Activated T-helper 1 cell treated with anti-CD3 and anti-CD28 coated beads, Interleukin-12 subunit alpha, Interleukin-12 subunit beta, Interleukin-2, Interleukin-4 antibody, amounts not matched to agents 30 ng/mL and 10 ng/mL and 1 ng/mL, durations not matched to agents 14 hours and 24 hours and 36 hours (primary cell): ENCODE measurements around the gene TESK2. TPM values are rescaled to one million over a fixed set of nuclear protein-coding genes. Genes with fewer than 3 reads are reported as not detected.

Experiments used
- DNase-seq: peaks from one replicate; pipeline ENCODE4 v3.0.0; 2021; ENCODE audit warnings: low spot score
- H3K27ac Mint-ChIP-seq: one replicate; pipeline ENCODE4 v1.8.0; 2021; ENCODE audit warnings: mild to moderate bottlenecking, mixed read lengths
- H3K27me3 Mint-ChIP-seq: one replicate; pipeline ENCODE4 v1.8.0; 2022; ENCODE audit warnings: mild to moderate bottlenecking, moderate library complexity, mixed read lengths; ENCODE audit not compliant: insufficient read depth
- H3K36me3 Mint-ChIP-seq: one replicate; pipeline ENCODE4 v1.8.0; 2021; ENCODE audit warnings: low read depth, mixed read lengths
- H3K4me1 Mint-ChIP-seq: one replicate; pipeline ENCODE4 v1.8.0; 2021; ENCODE audit warnings: low read depth, mixed read lengths
- H3K4me3 Mint-ChIP-seq: one replicate; pipeline ENCODE4 v1.8.0; 2021; ENCODE audit warnings: mild to moderate bottlenecking, moderate library complexity, mixed read lengths
- H3K9me3 Mint-ChIP-seq: one replicate; pipeline ENCODE4 v1.8.0; 2021; ENCODE audit warnings: mixed read lengths
- intact Hi-C: fragments of 100-400 bp; cut with micrococcal nuclease; formaldehyde crosslinking; loops from one replicate; pipeline ENCODE4 v1.15.1; 2024
- total RNA-seq: library from RNA; stranded (reverse); gene quantifications from 2 replicates; pipeline ENCODE4 v1.2.3, GENCODE V29; 2022

The TESK2 gene
- total RNA-seq, 1 donor from 2014 or later = 1.4 TPM

DNA sequence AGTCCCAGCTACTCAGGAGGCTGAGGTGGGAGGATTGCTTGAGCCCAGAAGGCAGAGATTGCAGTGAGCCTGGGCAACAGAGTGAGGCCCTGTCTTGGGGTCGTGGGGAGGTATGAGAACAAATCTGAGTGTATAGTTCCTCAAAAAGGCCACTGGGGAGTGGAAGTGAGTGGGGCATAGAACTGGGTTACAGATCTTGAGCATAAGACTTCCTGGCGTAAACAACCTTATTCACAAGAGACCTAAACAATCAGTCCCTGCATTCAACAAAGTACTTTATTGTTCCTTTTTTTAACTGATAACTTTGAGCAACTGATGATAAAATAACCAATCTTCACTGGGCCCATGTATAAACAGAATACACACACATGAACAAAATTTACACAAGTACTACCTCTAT is 78.1 kb downstream of the TESK2 start:
- Mint-ChIP-seq H3K4me1 (peaks cover 7% of the 10 kb centered on the region), H3K36me3 (no peaks in the 10 kb centered on the region), H3K27ac (no peak overlapping the region), H3K9me3 (no peaks in the 10 kb centered on the region), H3K4me3 (no peak overlapping the region), H3K27me3 (no peaks in the 10 kb centered on the region)
- intact Hi-C loops = no loop called here
- no peak for DNase-seq

DNA sequence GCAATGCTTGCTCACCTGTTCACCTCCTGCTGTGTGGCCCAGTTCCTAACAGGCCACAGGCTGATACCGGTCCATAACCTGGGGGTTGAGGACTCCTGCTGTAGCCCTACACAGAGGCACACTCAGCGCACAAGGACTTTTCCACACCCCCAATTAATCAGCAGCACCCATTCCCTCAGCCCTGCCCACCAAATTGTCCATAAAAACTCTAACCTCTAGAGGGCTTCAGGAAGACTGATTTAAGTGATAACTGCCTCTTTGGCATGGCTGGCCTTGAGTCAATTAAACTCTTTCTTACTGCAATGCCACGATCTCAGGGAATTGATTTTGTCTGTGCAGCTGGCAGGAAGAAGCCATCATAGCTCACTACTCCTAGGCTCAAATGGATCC is 79.5 kb downstream of the TESK2 start:
- intact Hi-C loops = no loop called here
- Mint-ChIP-seq H3K4me3 (no peak overlapping the region), H3K9me3 (no peaks in the 10 kb centered on the region), H3K27ac (no peak overlapping the region), H3K27me3 (peaks cover 3% of the 10 kb centered on the region), H3K36me3 (no peaks in the 10 kb centered on the region), H3K4me1 (peaks cover 7% of the 10 kb centered on the region)
- no peak for DNase-seq

GRCh38 chr1:45410850-45411509 is 80.0 kb downstream of the TESK2 start:
- intact Hi-C loops = no loop called here
- Mint-ChIP-seq H3K4me3 (no peak overlapping the region), H3K27me3 (peaks cover 3% of the 10 kb centered on the region), H3K27ac (no peak overlapping the region), H3K4me1 (peaks cover 7% of the 10 kb centered on the region), H3K36me3 (no peaks in the 10 kb centered on the region), H3K9me3 (no peaks in the 10 kb centered on the region)
- DNase-seq = no peak

DNA sequence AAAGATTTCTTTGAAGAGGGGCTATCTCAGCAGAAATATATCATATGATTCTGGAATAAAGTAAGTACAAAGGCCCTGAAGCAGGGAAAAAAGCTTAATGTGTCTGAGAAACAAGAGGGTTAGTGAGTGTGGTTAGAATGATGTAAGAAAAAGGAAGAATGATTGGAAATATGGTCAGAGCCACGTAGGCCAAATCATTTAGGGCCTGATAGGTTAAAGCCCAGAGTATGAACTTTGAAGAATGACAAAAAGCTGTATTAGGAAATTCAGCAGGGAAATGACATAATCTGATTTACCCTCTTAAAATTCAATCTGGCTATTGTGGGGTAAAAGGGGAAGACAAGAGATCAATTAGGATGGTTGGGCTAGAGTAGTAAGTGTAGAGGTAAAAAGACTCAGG is 81.7 kb downstream of the TESK2 start:
- Mint-ChIP-seq H3K4me3 (no peak overlapping the region), H3K9me3 (no peaks in the 10 kb centered on the region), H3K27ac (no peak overlapping the region), H3K27me3 (peaks cover 3% of the 10 kb centered on the region), H3K36me3 (no peaks in the 10 kb centered on the region), H3K4me1 (peaks cover 7% of the 10 kb centered on the region)
- DNase-seq = no peak
- intact Hi-C loops = no loop called here

- Mint-ChIP-seq H3K27me3 (peaks cover 3% of the 10 kb centered on the region), H3K27ac (no peak overlapping the region), H3K4me1 (peaks cover 7% of the 10 kb centered on the region), H3K4me3 (no peak overlapping the region), H3K36me3 (no peaks in the 10 kb centered on the region), H3K9me3 (no peaks in the 10 kb centered on the region)
- DNase-seq = no peak
- intact Hi-C loops = no loop called here
These were observed 83.2 kb downstream of the TESK2 start for GRCh38 chr1:45407629-45408287.

- H3K36me3 Mint-ChIP-seq = no peaks in the 10 kb centered on the region
- H3K4me3 Mint-ChIP-seq = no peak overlapping the region
- H3K27ac Mint-ChIP-seq = no peak overlapping the region
- DNase-seq = no peak
- H3K9me3 Mint-ChIP-seq = no peaks in the 10 kb centered on the region
- peaks cover 3% of the 10 kb centered on the region for H3K27me3 Mint-ChIP-seq
- peaks cover 7% of the 10 kb centered on the region for H3K4me1 Mint-ChIP-seq
- intact Hi-C loops = no loop called here
These were observed 85.3 kb downstream of the TESK2 start for GRCh38 chr1:45405636-45406035.

DNA sequence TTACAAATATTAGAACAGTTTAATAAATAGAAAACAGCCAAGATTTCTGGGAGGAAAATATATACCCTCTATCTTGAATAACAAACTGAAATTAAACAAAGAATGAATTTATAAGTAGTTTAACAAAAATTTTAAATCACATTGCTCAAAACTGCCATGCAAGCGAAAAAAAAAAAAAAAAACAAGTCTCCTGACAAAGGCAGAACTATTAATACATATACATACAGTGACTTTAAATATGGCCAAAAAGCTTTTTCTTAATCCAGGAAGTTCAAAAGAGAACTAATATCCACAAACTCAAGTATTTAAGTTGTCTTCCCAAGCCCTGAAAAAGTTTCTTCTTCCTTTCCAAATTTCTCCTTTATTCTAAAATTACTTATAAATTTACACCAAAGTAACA is 87.2 kb downstream of the TESK2 start:
- DNase-seq = no peak
- Mint-ChIP-seq H3K27ac (no peak overlapping the region), H3K4me1 (no peaks in the 10 kb centered on the region), H3K9me3 (no peaks in the 10 kb centered on the region), H3K36me3 (no peaks in the 10 kb centered on the region), H3K27me3 (peaks cover 3% of the 10 kb centered on the region), H3K4me3 (no peak overlapping the region)
- intact Hi-C loops = no loop called here

DNA sequence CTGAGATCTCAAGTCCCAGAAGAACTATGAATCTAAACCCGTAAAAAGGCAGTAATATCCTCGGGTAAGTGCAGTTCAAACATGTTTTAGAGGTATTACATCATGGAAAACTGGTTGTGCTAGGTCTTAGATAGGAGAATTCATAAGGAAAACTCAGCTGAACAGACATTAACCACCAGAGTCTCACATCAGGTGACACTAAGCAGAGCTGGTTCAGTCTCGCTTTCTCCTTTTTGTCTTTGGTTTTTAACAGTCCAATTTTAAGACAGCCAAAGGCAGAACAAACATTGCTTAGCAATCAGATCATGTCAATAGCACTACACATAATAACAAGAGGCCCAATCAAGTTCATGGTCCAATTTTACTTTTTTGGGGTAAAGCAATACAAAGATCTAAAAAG is 87.7 kb downstream of the TESK2 start:
- H3K4me3 Mint-ChIP-seq = no peak overlapping the region
- DNase-seq = no peak
- H3K27ac Mint-ChIP-seq = no peak overlapping the region
- H3K27me3 Mint-ChIP-seq = peaks cover 3% of the 10 kb centered on the region
- no peaks in the 10 kb centered on the region for H3K9me3 Mint-ChIP-seq
- H3K4me1 Mint-ChIP-seq = no peaks in the 10 kb centered on the region
- no peaks in the 10 kb centered on the region for H3K36me3 Mint-ChIP-seq
- intact Hi-C loops = no loop called here

- no peaks in the 10 kb centered on the region for H3K9me3 Mint-ChIP-seq
These were observed 89.4 kb downstream of the TESK2 start for GRCh38 chr1:45401524-45401923.

DNA sequence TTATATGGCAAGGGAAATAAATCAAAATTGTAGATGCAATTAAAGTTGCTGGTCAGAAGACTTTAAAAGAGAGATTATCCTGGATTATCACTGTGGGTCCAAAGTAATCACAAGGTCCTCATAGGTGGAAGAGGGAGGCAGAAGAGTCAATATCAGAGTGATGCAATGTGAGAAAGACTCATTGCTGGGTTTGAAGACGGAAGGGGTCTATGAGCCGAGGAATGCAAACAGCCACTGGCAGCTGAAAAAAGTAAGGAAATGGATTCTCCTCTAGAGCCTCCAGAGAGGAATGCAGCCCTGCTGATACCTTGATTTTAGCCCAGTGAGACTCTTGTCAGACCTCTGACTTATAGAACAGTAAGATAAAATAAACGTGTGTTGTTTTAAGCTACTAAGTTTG is 90.9 kb downstream of the TESK2 start:
- H3K9me3 Mint-ChIP-seq = no peaks in the 10 kb centered on the region
- H3K36me3 Mint-ChIP-seq = no peaks in the 10 kb centered on the region
- intact Hi-C loops = no loop called here
- H3K27ac Mint-ChIP-seq = no peak overlapping the region
- H3K4me1 Mint-ChIP-seq = no peaks in the 10 kb centered on the region
- DNase-seq = no peak
- H3K27me3 Mint-ChIP-seq = no peaks in the 10 kb centered on the region
- no peak overlapping the region for H3K4me3 Mint-ChIP-seq

More at GRCh38 chr1:45401524-45401923, 89.4 kb downstream of the TESK2 start:
- Mint-ChIP-seq H3K27ac (no peak overlapping the region), H3K36me3 (no peaks in the 10 kb centered on the region), H3K4me3 (no peak overlapping the region), H3K4me1 (no peaks in the 10 kb centered on the region), H3K27me3 (no peaks in the 10 kb centered on the region)
- no peak for DNase-seq
- intact Hi-C loops = no loop called here

DNA sequence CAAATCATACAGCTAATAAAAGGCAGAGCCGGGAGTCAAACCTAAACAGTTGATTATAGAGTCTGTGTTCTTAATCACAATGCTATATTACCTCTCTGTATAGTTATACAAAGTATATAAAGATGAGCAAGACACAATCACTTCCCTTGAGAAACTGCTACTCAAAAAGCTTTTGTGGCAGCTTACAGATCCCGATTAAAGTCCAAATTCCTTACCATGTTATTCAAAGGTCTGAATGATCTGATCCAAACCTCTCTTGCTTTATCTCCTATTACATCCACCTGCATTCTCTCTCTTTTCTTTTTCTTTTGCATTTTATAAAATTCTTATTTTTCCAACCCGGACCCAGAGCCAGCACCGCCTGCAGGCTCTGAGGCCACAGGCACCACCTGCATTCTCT is 93.7 kb downstream of the TESK2 start:
- Mint-ChIP-seq H3K27me3 (no peaks in the 10 kb centered on the region), H3K9me3 (no peaks in the 10 kb centered on the region), H3K4me1 (peaks cover 4% of the 10 kb centered on the region), H3K27ac (no peak overlapping the region), H3K4me3 (no peak overlapping the region), H3K36me3 (no peaks in the 10 kb centered on the region)
- intact Hi-C loops = no loop called here
- no peak for DNase-seq

DNA sequence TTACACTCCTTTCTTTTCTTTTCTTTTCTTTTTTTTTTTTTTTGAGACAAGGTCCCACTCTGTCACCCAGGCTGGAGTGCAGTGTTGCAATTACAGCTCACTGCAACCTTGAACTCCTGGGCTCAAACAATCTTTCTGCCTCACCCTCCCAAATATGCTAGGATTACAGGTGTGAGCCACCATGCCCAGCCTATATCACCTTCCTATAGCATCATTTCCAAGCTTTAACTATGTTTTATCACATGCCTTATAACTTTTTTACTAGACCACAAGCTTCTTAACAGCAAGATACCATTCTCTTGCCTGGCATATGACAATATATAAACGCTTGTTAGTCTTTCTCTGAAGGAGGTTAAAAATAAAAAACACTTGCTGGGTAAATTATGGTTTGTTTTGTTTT is 95.4 kb downstream of the TESK2 start:
- no peaks in the 10 kb centered on the region for H3K9me3 Mint-ChIP-seq
- intact Hi-C loops = no loop called here

GRCh38 chr1:45395051-45395450 is 95.9 kb downstream of the TESK2 start:
- no peaks in the 10 kb centered on the region for H3K36me3 Mint-ChIP-seq
- no peaks in the 10 kb centered on the region for H3K27me3 Mint-ChIP-seq
- intact Hi-C loops = no loop called here
- no peak overlapping the region for H3K4me3 Mint-ChIP-seq
- no peak overlapping the region for H3K27ac Mint-ChIP-seq
- H3K9me3 Mint-ChIP-seq = no peaks in the 10 kb centered on the region
- H3K4me1 Mint-ChIP-seq = peaks cover 4% of the 10 kb centered on the region
- DNase-seq = no peak

More for the DNA sequence above, 95.4 kb downstream of the TESK2 start:
- no peak for DNase-seq
- H3K36me3 Mint-ChIP-seq = no peaks in the 10 kb centered on the region
- H3K27ac Mint-ChIP-seq = no peak overlapping the region
- no peak overlapping the region for H3K4me3 Mint-ChIP-seq
- H3K4me1 Mint-ChIP-seq = peaks cover 4% of the 10 kb centered on the region
- H3K27me3 Mint-ChIP-seq = no peaks in the 10 kb centered on the region

DNA sequence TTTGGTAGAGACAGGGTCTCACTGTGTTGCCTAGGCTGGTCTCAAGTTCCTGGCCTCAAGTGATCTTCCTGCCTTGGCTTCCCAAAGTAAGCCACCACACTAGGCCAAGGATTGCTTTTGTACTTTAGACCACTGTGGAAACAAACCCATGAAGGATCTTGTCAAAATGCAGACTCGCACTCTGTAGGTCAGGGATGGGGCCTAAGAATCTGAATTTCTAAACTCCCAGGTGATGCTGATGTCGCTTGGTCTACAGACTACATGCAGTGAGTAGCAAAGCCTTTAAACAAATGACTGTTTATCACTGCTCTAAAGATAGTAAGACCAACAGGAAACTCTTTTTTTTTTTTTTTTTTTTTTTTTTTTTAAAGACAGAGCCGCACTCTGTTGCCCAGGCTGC is 96.6 kb downstream of the TESK2 start:
- H3K36me3 Mint-ChIP-seq = no peaks in the 10 kb centered on the region
- DNase-seq = no peak
- no peak overlapping the region for H3K27ac Mint-ChIP-seq
- no peaks in the 10 kb centered on the region for H3K9me3 Mint-ChIP-seq
- H3K4me1 Mint-ChIP-seq = peaks cover 4% of the 10 kb centered on the region
- intact Hi-C loops = no loop called here
- H3K4me3 Mint-ChIP-seq = no peak overlapping the region
- no peaks in the 10 kb centered on the region for H3K27me3 Mint-ChIP-seq
